KOPT-K1 (cell line): Measurements from ENCODE around the gene OR2M2.

ENCODE experiments used
- H3K27ac ChIP-seq: fragments of 200-600 bp; sonication (generic); 2 replicates; pipeline ENCODE4 v1.5.1; 2016; ENCODE audit warnings: antibody characterized with exemption, mild to moderate bottlenecking, low read depth, low read length; ENCODE audit not compliant: poor library complexity, severe bottlenecking
- H3K36me3 ChIP-seq: fragments of 200-600 bp; sonication (generic); 2 replicates; pipeline ENCODE4 v1.5.1; 2017; ENCODE audit warnings: antibody characterized with exemption, mild to moderate bottlenecking, low read length, moderate library complexity; ENCODE audit not compliant: insufficient read depth
- H3K9me3 ChIP-seq: fragments of 200-600 bp; sonication (generic); 2 replicates; pipeline ENCODE4 v1.5.1; 2017; ENCODE audit warnings: antibody characterized with exemption, low read length, mild to moderate bottlenecking; ENCODE audit not compliant: insufficient read depth, poor library complexity, severe bottlenecking

Gene OR2M2

DNA sequence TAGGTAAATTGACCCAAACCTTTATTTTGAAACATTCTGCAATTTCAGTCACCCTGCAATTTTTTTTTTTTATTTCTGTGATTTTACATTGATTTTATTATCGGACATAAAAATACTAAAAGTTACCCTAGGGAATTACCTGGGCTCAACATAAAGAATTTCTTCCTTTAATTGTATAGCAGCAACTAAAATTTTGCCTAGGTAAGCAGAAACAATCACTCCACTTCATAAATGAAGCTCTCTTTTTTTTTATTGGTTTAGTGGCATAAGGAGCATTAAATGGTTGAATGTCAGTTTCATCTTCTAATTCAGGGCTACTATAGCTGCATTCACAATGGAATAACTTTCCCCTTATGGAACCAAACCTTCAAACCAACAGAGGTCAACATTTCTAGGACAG is 41.3 kb downstream of the OR2M2 start:
- no peak overlapping the region for H3K27ac ChIP-seq
- H3K9me3 ChIP-seq = no peaks in the 10 kb centered on the region
- H3K36me3 ChIP-seq = no peaks in the 10 kb centered on the region

DNA sequence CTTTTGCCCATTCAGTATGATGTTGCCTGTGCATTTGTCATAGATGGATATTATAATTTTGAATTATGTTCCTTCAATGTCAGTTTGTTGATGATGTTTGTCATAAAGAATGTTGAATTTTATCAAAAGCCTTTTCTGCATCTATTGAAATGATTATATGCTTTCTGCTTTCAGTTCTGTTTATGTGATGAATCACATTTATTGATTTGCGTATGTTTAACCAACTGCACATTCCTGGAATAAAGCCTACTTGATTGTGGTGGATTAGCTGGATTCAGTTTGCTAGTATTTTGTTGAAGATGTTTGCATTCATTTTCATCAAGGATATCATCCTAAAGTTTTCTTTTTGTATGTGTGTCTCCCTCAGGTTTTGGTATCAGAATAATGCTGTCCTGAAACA is 50.9 kb downstream of the OR2M2 start:
- no peaks in the 10 kb centered on the region for H3K9me3 ChIP-seq
- no peak overlapping the region for H3K27ac ChIP-seq
- no peaks in the 10 kb centered on the region for H3K36me3 ChIP-seq

DNA sequence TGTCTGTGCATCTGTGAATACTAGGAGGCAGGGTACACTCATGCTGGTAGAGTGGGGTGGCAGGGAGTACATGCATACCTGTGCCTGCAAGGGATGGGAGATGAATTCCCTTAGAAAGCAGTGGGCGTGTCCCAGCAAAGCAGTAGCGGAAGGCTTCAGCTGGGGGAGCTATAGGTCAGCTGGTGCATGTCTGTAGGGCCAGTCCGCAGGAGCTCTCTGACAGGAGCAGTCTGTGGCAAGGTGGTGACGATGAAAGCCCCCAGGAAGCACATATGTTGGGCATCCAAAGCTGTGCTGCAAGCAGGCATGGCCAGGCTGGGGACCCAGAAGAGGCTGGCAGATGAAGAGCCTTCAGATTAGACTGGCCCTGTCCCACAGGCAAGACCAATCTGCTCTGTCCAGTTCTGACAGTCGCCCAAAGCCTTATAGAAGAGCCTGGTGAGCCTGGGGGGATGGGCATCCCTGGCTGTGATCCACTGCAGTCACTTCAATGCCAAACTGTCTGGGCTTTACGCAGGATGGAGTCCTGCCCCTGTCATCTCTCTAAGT is 54.8 kb downstream of the OR2M2 start:
- Histone ChIP-seq H3K36me3 (no peaks in the 10 kb centered on the region), H3K9me3 (no peaks in the 10 kb centered on the region), H3K27ac (no peak overlapping the region)
